AG10803 (cell line): ENCODE results near the gene BRF1.

Experiments used
- DNase-seq: peaks from one replicate; pipeline ENCODE4 v3.0.0; 2010; ENCODE audit warnings: low read depth
- H3K4me3 ChIP-seq: 2 replicates; pipeline ENCODE4 v1.5.1; 2011; ENCODE audit warnings: mild to moderate bottlenecking, low read length, control low read depth
- CTCF ChIP-seq: conservative IDR thresholded peaks from 2 replicates; pipeline ENCODE4 v1.5.1; 2011; ENCODE audit warnings: mild to moderate bottlenecking, low read length, control low read depth, inconsistent platforms

The BRF1 gene

GRCh38 chr14:105229099-105229655 lies 71.6 kb downstream of the BRF1 start:
- no peak for TF ChIP-seq CTCF
- no peak overlapping the region for H3K4me3 ChIP-seq
- DNase-seq: no peak

GRCh38 chr14:105228562-105228961 lies 72.2 kb downstream of the BRF1 start:
- H3K4me3 ChIP-seq: no peak overlapping the region
- DNase-seq: no peak
- no peak for TF ChIP-seq CTCF

- TF ChIP-seq CTCF: no peak
- DNase-seq: no peak
- H3K4me3 ChIP-seq: no peak overlapping the region
Observed at GRCh38 chr14:105227346-105227745, 73.5 kb downstream of the BRF1 start.

- H3K4me3 ChIP-seq: no peak overlapping the region
- no peak for TF ChIP-seq CTCF
- no peak for DNase-seq
Observed at GRCh38 chr14:105226198-105226597, 74.6 kb downstream of the BRF1 start.

GRCh38 chr14:105224845-105225570 lies 75.8 kb downstream of the BRF1 start:
- no peak overlapping the region for H3K4me3 ChIP-seq
- DNase-seq: no peak
- TF ChIP-seq CTCF: no peak

- TF ChIP-seq CTCF: no peak
- DNase-seq: peak; percentile 9
- no peak overlapping the region for H3K4me3 ChIP-seq
Observed at GRCh38 chr14:105223770-105224544, 76.8 kb downstream of the BRF1 start.

- TF ChIP-seq CTCF: no peak
- DNase-seq: no peak
- no peak overlapping the region for H3K4me3 ChIP-seq
Observed at GRCh38 chr14:105223260-105223659, 77.5 kb downstream of the BRF1 start.
